MCF 10A (cell line): ENCODE results near the gene KANSL3. TPM values are rescaled to one million over a fixed set of nuclear protein-coding genes. Genes with fewer than 3 reads are reported as not detected.

Experiments used
- BruUV-seq: library from RNA; stranded (reverse); fragments of 400-500 nt; replicated peaks from 2 replicates; lab custom pipeline; 2021; lab: Mats Ljungman, UMichigan
- CTCF ChIA-PET: fragments of 300-600 bp; sonication (Branson Sonifier 250); formaldehyde crosslinking; extraction: SDS; loops from one replicate; lab custom pipeline; 2021; ENCODE audit warnings: antibody characterized with exemption, inconsistent platforms; lab: Yijun Ruan, JAX
- POLR2A ChIA-PET: fragments of 300-600, 350-650 bp; sonication (Branson Sonifier 250); formaldehyde crosslinking; extraction: SDS; loops from one replicate; lab custom pipeline; 2020; ENCODE audit warnings: antibody characterized with exemption, inconsistent platforms; lab: Yijun Ruan, JAX
- DNase-seq: peaks from one replicate; pipeline ENCODE4 v3.0.0-alpha.2; 2018; ENCODE audit not compliant: unreplicated experiment
- H3K27ac Mint-ChIP-seq: one replicate; pipeline ENCODE4 v1.8.0; 2022; ENCODE audit warnings: mild to moderate bottlenecking, low read depth, mixed read lengths; ENCODE audit not compliant: unreplicated experiment
- H3K27me3 Mint-ChIP-seq: one replicate; pipeline ENCODE4 v1.8.0; 2022; ENCODE audit warnings: mixed read lengths; ENCODE audit not compliant: insufficient read depth, unreplicated experiment
- H3K36me3 Mint-ChIP-seq: one replicate; pipeline ENCODE4 v1.8.0; 2022; ENCODE audit warnings: mild to moderate bottlenecking, moderate library complexity, mixed read lengths; ENCODE audit not compliant: insufficient read depth, unreplicated experiment
- H3K4me1 Mint-ChIP-seq: one replicate; pipeline ENCODE4 v1.8.0; 2022; ENCODE audit warnings: mixed read lengths; ENCODE audit not compliant: insufficient read depth, unreplicated experiment
- H3K4me3 Mint-ChIP-seq: one replicate; pipeline ENCODE4 v1.8.0; 2022; ENCODE audit warnings: mild to moderate bottlenecking, moderate library complexity, mixed read lengths; ENCODE audit not compliant: unreplicated experiment
- H3K9me3 Mint-ChIP-seq: one replicate; pipeline ENCODE4 v1.8.0; 2022; ENCODE audit warnings: mixed read lengths; ENCODE audit not compliant: unreplicated experiment
- CTCF ChIP-seq: fragments of 200-600 bp; IDR thresholded peaks from one replicate; pipeline ENCODE4 v1.8.0; 2022; ENCODE audit warnings: antibody characterized with exemption, mild to moderate bottlenecking; ENCODE audit not compliant: unreplicated experiment
- intact Hi-C: fragments of 100-400 bp; cut with micrococcal nuclease; formaldehyde crosslinking; loops from 2 replicates; pipeline ENCODE4 v1.14.1; 2022
- total RNA-seq: library from RNA; stranded (reverse); gene quantifications from 2 replicates; pipeline ENCODE4 v1.2.3, GENCODE V29; 2022

Gene KANSL3
- total RNA-seq, 1 experiment from 2014 or later: 41.4 TPM

- H3K36me3 Mint-ChIP-seq: peaks cover 53% of the 10 kb centered on the region
- no TSS peak for BruUV-seq
- CTCF ChIA-PET: no interaction called here
Observed at GRCh38 chr2:96633641-96634040, 4.5 kb downstream of the KANSL3 start.

GRCh38 chr2:96631804-96632435, 6.2 kb downstream of the KANSL3 start:
- H3K4me3 Mint-ChIP-seq: no peak overlapping the region
- no peaks in the 10 kb centered on the region for H3K27me3 Mint-ChIP-seq
- CTCF ChIA-PET: interaction anchor here (0.6 to 1.3 kb wide), 3 partner anchors 98 to 130 kb away, joined by 3 to 7 read pairs (median 5); no protein-coding TSS in a partner anchor
- peaks cover 59% of the 10 kb centered on the region for H3K36me3 Mint-ChIP-seq
- no TSS peak for BruUV-seq
- no peak for TF ChIP-seq CTCF
- no peaks in the 10 kb centered on the region for H3K9me3 Mint-ChIP-seq
- POLR2A ChIA-PET: interaction anchor here (0.9 to 1.4 kb wide), 5 partner anchors 8 to 185 kb away, joined by 3 to 6 read pairs (median 4); partner anchors contain the start of gene CNNM3
- intact Hi-C loops: no loop called here
- peaks cover 19% of the 10 kb centered on the region for H3K4me1 Mint-ChIP-seq
- no peak overlapping the region for H3K27ac Mint-ChIP-seq
- DNase-seq: peak; percentile 53

More at GRCh38 chr2:96633641-96634040, 4.5 kb downstream of the KANSL3 start:
- intact Hi-C loops: no loop called here
- no peak for TF ChIP-seq CTCF
- H3K4me3 Mint-ChIP-seq: no peak overlapping the region
- POLR2A ChIA-PET: no interaction called here
- no peaks in the 10 kb centered on the region for H3K27me3 Mint-ChIP-seq
- H3K27ac Mint-ChIP-seq: no peak overlapping the region
- peaks cover 20% of the 10 kb centered on the region for H3K4me1 Mint-ChIP-seq
- no peak for DNase-seq
- no peaks in the 10 kb centered on the region for H3K9me3 Mint-ChIP-seq

GRCh38 chr2:96626553-96626942, 11.6 kb downstream of the KANSL3 start:
- ChIA-PET POLR2A (interaction anchor here (1.0 to 3.1 kb wide), 3 partner anchors 9 to 190 kb away, joined by 3 to 20 read pairs (median 3); partner anchors contain the start of genes CNNM3 and KANSL3), CTCF (no interaction called here)
- no peak for DNase-seq
- peaks cover 6% of the 10 kb centered on the region for H3K4me1 Mint-ChIP-seq
- H3K27ac Mint-ChIP-seq: no peak overlapping the region
- H3K9me3 Mint-ChIP-seq: no peaks in the 10 kb centered on the region
- no peak for TF ChIP-seq CTCF
- intact Hi-C loops: no loop called here
- no TSS peak for BruUV-seq
- H3K36me3 Mint-ChIP-seq: peaks cover 48% of the 10 kb centered on the region
- no peaks in the 10 kb centered on the region for H3K27me3 Mint-ChIP-seq
- no peak overlapping the region for H3K4me3 Mint-ChIP-seq

GRCh38 chr2:96625571-96626552, 12.2 kb downstream of the KANSL3 start:
- ChIA-PET CTCF (no interaction called here), POLR2A (interaction anchor here (1.0 to 3.1 kb wide), 3 partner anchors 8 to 191 kb away, joined by 3 to 20 read pairs (median 3); partner anchors contain the start of genes CNNM3 and KANSL3)
- peaks cover 6% of the 10 kb centered on the region for H3K4me1 Mint-ChIP-seq
- H3K36me3 Mint-ChIP-seq: peaks cover 42% of the 10 kb centered on the region
- no peaks in the 10 kb centered on the region for H3K9me3 Mint-ChIP-seq
- no peaks in the 10 kb centered on the region for H3K27me3 Mint-ChIP-seq
- no peak for TF ChIP-seq CTCF
- intact Hi-C loops: no loop called here
- H3K27ac Mint-ChIP-seq: no peak overlapping the region
- no peak for DNase-seq
- BruUV-seq: no TSS peak
- no peak overlapping the region for H3K4me3 Mint-ChIP-seq
